Measurements from ENCODE around the gene SLC4A1.
A peak's percentile ranks its signal among the peaks of the same experiment; 100 is the strongest.

Gene SLC4A1

DNA sequence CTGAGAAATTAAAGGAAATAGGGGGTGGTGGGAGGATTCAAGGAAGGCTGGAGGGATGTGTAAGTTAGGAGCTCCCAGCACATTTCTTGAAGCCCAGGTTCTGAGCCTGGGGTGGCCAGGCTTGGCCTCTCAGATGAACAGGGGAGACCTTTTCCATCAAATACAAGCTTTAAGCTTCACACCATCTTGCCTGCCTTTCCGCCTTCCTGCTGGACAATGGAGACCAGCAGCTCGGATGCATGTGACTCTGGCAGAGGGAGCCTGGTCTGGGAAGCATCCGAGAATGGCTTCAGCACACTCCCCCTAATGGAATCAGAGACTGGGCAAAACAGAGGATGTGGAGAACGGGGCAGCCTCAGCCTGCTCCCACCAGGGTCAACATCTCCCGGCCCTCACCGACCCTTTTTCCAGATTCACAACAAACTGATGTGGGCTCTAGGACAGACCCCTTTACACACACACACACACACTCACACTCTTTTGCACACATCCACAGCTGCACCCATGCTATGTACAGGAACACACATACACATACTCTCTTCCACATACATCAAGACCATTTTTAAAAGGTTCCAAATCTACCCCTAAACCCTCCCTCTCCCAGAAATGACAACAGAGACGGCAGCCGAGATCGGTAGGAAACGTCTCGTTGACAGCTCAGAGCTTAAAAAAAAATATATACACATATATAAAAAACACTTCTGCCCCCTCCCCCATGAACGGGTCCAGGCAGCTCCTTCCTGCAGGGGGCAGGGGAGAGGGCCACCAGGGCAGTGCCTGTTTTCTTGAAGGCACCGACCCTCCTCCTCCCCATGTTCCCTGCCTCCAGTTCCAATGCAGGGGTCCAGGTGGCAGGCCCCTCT is 61.7 kb downstream of the SLC4A1 start:
- no peak for DNase-seq (ENCODE audit: low spot score)

DNA sequence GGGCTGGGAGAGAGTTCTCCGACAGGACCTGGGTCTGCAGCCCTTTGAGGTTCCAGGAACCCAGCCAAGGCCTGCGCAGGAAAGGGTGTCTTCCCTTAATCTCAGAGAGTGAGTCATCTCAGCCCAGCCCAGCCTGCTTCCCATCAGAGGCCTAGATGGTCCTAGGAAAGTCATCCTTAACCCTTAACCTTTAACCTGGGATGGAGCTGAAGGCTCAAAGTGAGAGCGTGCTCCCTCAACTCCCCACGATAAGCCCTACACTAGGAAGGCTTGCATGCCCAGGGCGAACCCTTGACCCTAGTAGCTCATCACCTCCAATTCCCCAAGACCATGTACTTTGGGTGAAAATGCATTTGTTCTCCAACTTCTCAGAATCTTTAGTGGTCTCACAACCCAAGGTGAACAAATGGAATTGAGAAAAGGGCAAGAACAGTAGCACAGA is 63.5 kb downstream of the SLC4A1 start:
- DNase-seq (ENCODE audit: low spot score): no peak

GRCh38 chr17:44203731-44204440 is 64.0 kb downstream of the SLC4A1 start:
- DNase-seq (ENCODE audit: low spot score): peak; percentile 71

DNA sequence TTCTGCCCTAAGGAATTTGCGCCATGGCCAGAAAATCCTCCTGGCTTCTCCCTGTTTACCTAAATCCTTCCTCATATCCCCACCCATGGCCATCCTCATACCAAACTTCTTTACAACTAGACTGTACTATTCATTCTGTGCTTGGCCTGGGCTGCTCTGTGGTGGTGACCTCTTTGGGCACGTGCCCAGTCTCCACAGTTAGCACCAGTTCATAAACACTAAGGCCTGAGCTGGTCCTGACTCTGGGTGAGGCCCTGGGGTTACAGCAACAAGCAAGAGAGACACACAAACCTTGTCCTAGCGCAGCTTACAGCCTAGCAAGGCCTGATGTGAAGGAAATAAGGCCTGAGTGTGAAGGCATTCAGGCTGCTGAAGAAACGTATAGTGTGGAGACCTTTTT is 65.2 kb downstream of the SLC4A1 start:
- no peak for DNase-seq (ENCODE audit: low spot score)

- DNase-seq (ENCODE audit: low spot score): no peak
These were observed 67.3 kb downstream of the SLC4A1 start for GRCh38 chr17:44200478-44201155.

DNA sequence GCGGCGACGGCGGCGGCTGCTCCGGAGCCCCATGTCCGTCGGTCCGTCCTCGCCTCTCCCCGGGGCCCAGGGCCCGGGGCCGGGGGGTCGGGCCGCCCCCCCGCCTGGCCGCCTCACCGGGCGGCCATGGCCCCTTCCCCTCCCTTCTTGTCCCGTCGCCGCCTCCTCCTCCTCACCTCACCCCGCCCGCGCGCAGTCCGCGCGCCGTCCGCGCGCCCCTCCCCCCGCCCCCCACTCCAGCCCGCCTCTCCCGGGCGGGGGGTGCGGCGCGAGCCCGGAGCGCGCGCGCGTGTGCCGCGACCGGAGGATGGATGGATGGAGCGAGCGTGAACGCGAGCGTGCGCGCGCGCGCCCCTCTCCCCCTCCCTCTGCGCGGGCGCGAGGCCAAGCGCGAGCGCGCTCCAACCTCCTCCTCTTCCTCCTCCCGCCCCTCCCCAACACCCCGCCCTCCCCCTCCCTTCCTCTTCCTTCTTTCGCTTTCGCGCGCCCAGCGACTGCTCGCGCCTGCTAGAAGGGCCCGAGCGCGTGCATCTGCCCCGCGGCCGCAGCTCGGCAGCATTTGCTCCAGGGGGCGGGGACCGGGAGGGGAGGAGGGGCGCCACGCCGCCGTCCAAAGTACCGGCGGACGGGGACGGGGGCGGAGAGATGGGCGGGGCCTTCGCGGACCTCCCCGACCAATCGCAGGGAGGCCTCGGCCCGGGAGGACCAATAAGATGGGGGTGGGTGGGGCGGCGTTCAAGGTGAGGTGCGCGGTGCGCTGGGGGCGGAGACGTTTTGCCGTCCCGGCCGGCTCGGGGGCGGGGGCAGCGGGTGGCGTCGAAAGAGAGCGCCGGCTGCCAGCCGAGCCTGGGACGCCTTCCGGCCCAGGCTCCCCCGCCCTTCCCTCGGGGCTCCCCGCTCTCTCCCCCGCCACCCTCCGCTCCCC is 68.1 kb downstream of the SLC4A1 start, which contains the start of gene ATXN7L3:
ATXN7L3 (minus strand) TSS at position 332 of the 925 bp plus-strand sequence. CDS start 1,814 bp downstream, outside the sequence.
- DNase-seq (ENCODE audit: low spot score): peak; percentile 99

- peak; percentile 91 for DNase-seq (ENCODE audit: low spot score)
These were observed 69.0 kb downstream of the SLC4A1 start for GRCh38 chr17:44198721-44199552.

Measured in germinal center (tissue), 1 donor.